Ishikawa (cell line): ENCODE measurements around the gene IFT43.

Experiments
- CREB1 ChIP-seq: IDR thresholded peaks from 2 replicates; pipeline ENCODE4 v1.6.1; 2012; ENCODE audit warnings: low read depth
- EGR1 ChIP-seq: IDR thresholded peaks from 2 replicates; pipeline ENCODE4 v1.6.1; 2012
- FOXM1 ChIP-seq: IDR thresholded peaks from 2 replicates; pipeline ENCODE4 v1.6.1; 2012; ENCODE audit warnings: low read depth, borderline replicate concordance
- NFIC ChIP-seq: IDR thresholded peaks from 2 replicates; pipeline ENCODE4 v1.6.1; 2012
- RAD21 ChIP-seq: IDR thresholded peaks from 2 replicates; pipeline ENCODE4 v1.6.1; 2012; ENCODE audit warnings: low read depth
- YY1 ChIP-seq: IDR thresholded peaks from 2 replicates; pipeline ENCODE4 v1.6.1; 2012; ENCODE audit warnings: low read depth

DNA sequence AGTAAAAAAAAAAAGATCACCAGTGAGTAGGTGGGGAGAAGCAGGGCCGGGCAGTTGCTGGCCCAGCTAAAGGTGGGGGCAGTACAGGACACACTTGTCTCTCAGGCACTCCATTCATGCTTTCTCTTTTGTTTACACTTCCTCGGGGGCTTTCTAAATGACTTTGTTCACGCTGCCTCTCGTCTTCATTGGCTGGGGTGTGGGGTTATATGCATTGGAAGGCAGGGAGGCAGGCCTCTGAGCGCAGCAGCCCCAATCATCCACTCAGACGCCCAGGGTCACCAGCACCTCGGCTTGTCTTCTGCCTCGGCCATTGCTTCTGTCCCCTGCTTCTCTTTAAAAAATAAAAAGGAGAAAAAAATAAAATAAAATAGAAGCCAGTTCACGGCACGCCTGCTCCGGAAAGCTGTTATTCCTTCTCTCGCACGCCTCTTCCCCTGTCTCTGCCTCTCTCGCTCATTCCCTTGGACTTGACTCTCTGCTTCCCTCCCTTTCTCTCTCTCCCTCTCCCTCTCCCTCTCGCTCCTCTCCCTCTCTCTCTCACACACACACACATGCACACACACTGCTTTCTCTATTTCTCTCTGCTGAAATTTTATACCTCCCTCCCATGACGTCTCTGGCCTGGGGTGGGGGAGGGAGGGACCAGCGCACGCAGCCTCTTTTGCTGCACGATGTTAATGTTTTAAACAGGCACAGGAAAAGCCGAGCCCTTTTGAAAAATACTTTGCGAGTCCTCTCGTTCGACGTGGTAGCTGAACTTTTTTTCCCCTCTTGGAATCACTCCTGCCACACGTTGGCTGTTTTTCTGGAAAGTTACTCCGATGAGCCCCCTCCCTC lies 3.9 kb upstream of the IFT43 start, which contains the start of gene TGFB3:
- TF ChIP-seq RAD21 (no peak), CREB1 (peak; percentile 59; the same call in 1 of the 2 replicates), FOXM1 (no peak), EGR1 (no peak), YY1 (no peak), NFIC (no peak)
